Mesenchymal stem cell (in vitro differentiated cells and primary cell): ENCODE data around the gene STK4.
"Not testable (repeated sequence)": the region's sequence is repeated elsewhere in the genome, so short reads cannot be mapped to it uniquely, and the experiment has no call there.

ENCODE experiments used
- DNase-seq: peaks from one replicate; pipeline ENCODE4 v3.0.0-alpha.2; 2013
- H2AFZ ChIP-seq: one replicate; pipeline ENCODE4 v1.6.1; 2013; ENCODE audit warnings: low read depth, mild to moderate bottlenecking, control low read depth, inconsistent platforms, low read length, moderate library complexity
- H2AK5ac ChIP-seq: 2 replicates; pipeline ENCODE4 v1.6.1; 2013; ENCODE audit warnings: low read length, moderate library complexity, mild to moderate bottlenecking, inconsistent platforms; ENCODE audit not compliant: severe bottlenecking
- H2BK120ac ChIP-seq: one replicate; pipeline ENCODE4 v1.6.1; 2013; ENCODE audit warnings: low read depth, mild to moderate bottlenecking, inconsistent platforms, low read length, moderate library complexity
- H2BK12ac ChIP-seq, 2 experiments: one replicate each; pipeline ENCODE4 v1.6.1; 2013; ENCODE audit warnings: inconsistent platforms in 2 of 2, low read length in 2 of 2, mild to moderate bottlenecking in 2 of 2, moderate library complexity in 2 of 2, control low read depth in 1 of 2
- H2BK15ac ChIP-seq: one replicate; pipeline ENCODE4 v1.6.1; 2013; ENCODE audit warnings: mild to moderate bottlenecking, low read depth, inconsistent platforms; ENCODE audit not compliant: poor library complexity, severe bottlenecking
- H2BK5ac ChIP-seq: 2 replicates; pipeline ENCODE4 v1.6.1; 2013; ENCODE audit warnings: low read depth, mild to moderate bottlenecking, low read length, control low read depth, inconsistent platforms; ENCODE audit not compliant: poor library complexity, severe bottlenecking
- H3K14ac ChIP-seq, 2 experiments: one replicate each; pipeline ENCODE4 v1.6.1; 2013; ENCODE audit warnings: inconsistent platforms in 2 of 2, low read length in 2 of 2, control low read depth in 1 of 2, mild to moderate bottlenecking in 1 of 2, moderate library complexity in 1 of 2
- H3K18ac ChIP-seq, 2 experiments: one replicate each; pipeline ENCODE4 v1.6.1; 2013; ENCODE audit warnings: inconsistent platforms in 2 of 2, low read length in 2 of 2, control low read depth in 1 of 2, low read depth in 1 of 2, mild to moderate bottlenecking in 1 of 2
- H3K23ac ChIP-seq, 2 experiments: one replicate each; pipeline ENCODE4 v1.6.1; 2013; ENCODE audit warnings: inconsistent platforms in 2 of 2, low read length in 2 of 2, mild to moderate bottlenecking in 2 of 2, moderate library complexity in 2 of 2, control low read depth in 1 of 2
- H3K27ac ChIP-seq: 2 replicates; pipeline ENCODE4 v1.5.1; 2013; ENCODE audit warnings: mild to moderate bottlenecking, moderate library complexity, low read length, control low read depth, inconsistent platforms; ENCODE audit not compliant: poor library complexity, severe bottlenecking
- H3K27me3 ChIP-seq, 2 experiments: 2 replicates each; pipeline versions ENCODE4 v1.6.1 to v1.7.0; 2013; ENCODE audit warnings: low read length in 2 of 2, mild to moderate bottlenecking in 2 of 2, moderate library complexity in 2 of 2, control low read depth in 1 of 2, inconsistent platforms in 1 of 2; ENCODE audit not compliant: control insufficient read depth in 1 of 2, insufficient read depth in 1 of 2
- H3K36me3 ChIP-seq, 2 experiments: 2 replicates each; pipeline versions ENCODE4 v1.6.1 to v1.7.0; 2013; ENCODE audit warnings: low read length in 2 of 2, control low read depth in 1 of 2, inconsistent platforms in 1 of 2, low read depth in 1 of 2, mild to moderate bottlenecking in 1 of 2; ENCODE audit not compliant: insufficient read depth in 2 of 2, control insufficient read depth in 1 of 2
- H3K4ac ChIP-seq, 2 experiments: one replicate each; pipeline ENCODE4 v1.6.1; 2013; ENCODE audit warnings: inconsistent platforms in 2 of 2, low read length in 2 of 2, mild to moderate bottlenecking in 2 of 2, moderate library complexity in 2 of 2, control low read depth in 1 of 2, low read depth in 1 of 2
- H3K4me1 ChIP-seq: 2 replicates; pipeline ENCODE4 v1.6.1; 2013; ENCODE audit warnings: low read depth, low read length, control low read depth; ENCODE audit not compliant: control insufficient read depth, insufficient read depth
- H3K4me2 ChIP-seq: 2 replicates; pipeline ENCODE4 v1.6.1; 2013; ENCODE audit warnings: low read length, mild to moderate bottlenecking, inconsistent platforms; ENCODE audit not compliant: poor library complexity, severe bottlenecking
- H3K4me3 ChIP-seq, 2 experiments: 2 replicates each; pipeline versions ENCODE4 v1.5.1 to v1.7.0; 2013; ENCODE audit warnings: low read length in 2 of 2, mild to moderate bottlenecking in 2 of 2, control low read depth in 1 of 2, low read depth in 1 of 2; ENCODE audit not compliant: insufficient read depth in 1 of 2
- H3K79me1 ChIP-seq: replicated peaks from 2 replicates; pipeline ENCODE4 v1.6.1; 2013; ENCODE audit warnings: mild to moderate bottlenecking, control low read depth, low read length, inconsistent platforms; ENCODE audit not compliant: poor library complexity, severe bottlenecking
- H3K9ac ChIP-seq: 2 replicates; pipeline ENCODE4 v1.7.0; 2013; ENCODE audit warnings: mild to moderate bottlenecking, low read length, moderate library complexity
- H3K9me3 ChIP-seq: 2 replicates; pipeline ENCODE4 v1.7.0; 2013; ENCODE audit warnings: mild to moderate bottlenecking, low read length; ENCODE audit not compliant: control insufficient read depth
- H4K8ac ChIP-seq: one replicate; pipeline ENCODE4 v1.6.1; 2013; ENCODE audit warnings: inconsistent platforms, mild to moderate bottlenecking, low read length, moderate library complexity
- H4K91ac ChIP-seq: one replicate; pipeline ENCODE4 v1.6.1; 2013; ENCODE audit warnings: mild to moderate bottlenecking, low read length, inconsistent platforms
- WGBS: methylation state at CpG from one replicate; pipeline ENCODE4 v1.1.7; 2013; ENCODE audit warnings: mixed read lengths; 5-methylcytosine and 5-hydroxymethylcytosine counted together

The STK4 gene

GRCh38 chr20:45063107-45063506 lies 96.8 kb downstream of the STK4 start:
- 84% methylated on average over 2 of the region's 2 CpGs for WGBS
- H2BK12ac ChIP-seq, H3K4me1 ChIP-seq, H2AK5ac ChIP-seq, H2BK120ac ChIP-seq, H3K27me3 ChIP-seq, H3K79me1 ChIP-seq, H4K91ac ChIP-seq, H3K9ac ChIP-seq, H2BK5ac ChIP-seq, H3K9me3 ChIP-seq, H3K14ac ChIP-seq, H3K4me2 ChIP-seq, DNase-seq, H3K36me3 ChIP-seq, H3K23ac ChIP-seq, H2BK15ac ChIP-seq, H3K4me3 ChIP-seq, H3K18ac ChIP-seq, H3K4ac ChIP-seq, H3K27ac ChIP-seq, H2AFZ ChIP-seq, H4K8ac ChIP-seq: not testable (repeated sequence)

GRCh38 chr20:45064812-45065211 lies 98.5 kb downstream of the STK4 start:
- Histone ChIP-seq H3K4ac (no peak overlapping the region), H3K4me1 (peaks cover 1% of the 10 kb centered on the region), H2BK5ac (no peak overlapping the region), H2AK5ac (no peak overlapping the region), H3K36me3 (peaks cover 2 to 6% of the 10 kb centered on the region in 2 experiments), H3K27me3 (no peaks in the 10 kb centered on the region), H2BK15ac (no peak overlapping the region), H3K4me2 (no peak overlapping the region), H3K9me3 (no peaks in the 10 kb centered on the region), H2BK12ac (no peak overlapping the region), H3K14ac (no peak overlapping the region), H2BK120ac (no peak overlapping the region), H4K91ac (no peak overlapping the region), H3K18ac (no peak overlapping the region), H3K9ac (no peak overlapping the region), H2AFZ (no peak overlapping the region), H3K23ac (no peak overlapping the region), H4K8ac (no peak overlapping the region), H3K27ac (no peak overlapping the region), H3K4me3 (no peak overlapping the region), H3K79me1 (peaks cover 10% of the 10 kb centered on the region)
- no peak for DNase-seq

DNA sequence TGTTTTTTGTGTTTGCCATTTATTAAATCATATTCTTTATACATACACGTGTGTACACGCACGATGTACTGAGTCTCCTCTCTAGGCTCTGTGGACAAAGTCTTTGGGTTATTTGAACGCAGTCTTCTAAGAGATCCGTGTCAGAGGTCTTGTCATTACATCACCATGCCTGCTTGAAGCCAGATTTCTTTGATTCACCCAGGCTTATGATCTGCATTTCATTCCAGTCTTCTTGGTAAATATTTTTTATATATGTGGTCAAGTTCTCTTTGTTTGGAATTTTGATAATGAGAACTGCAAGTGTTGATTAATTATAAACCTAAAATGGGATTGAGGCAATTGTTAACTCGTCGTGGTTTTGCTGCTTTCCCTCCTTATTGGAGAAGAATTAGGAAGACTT lies 100.1 kb downstream of the STK4 start:
- peaks cover 21% of the 10 kb centered on the region for H3K79me1 ChIP-seq
- peaks cover 2 to 6% of the 10 kb centered on the region in 2 experiments for H3K36me3 ChIP-seq
- H3K14ac ChIP-seq, result no peak overlapping the region
- no peak overlapping the region for H3K4ac ChIP-seq
- no peak overlapping the region for H3K4me2 ChIP-seq
- H3K9ac ChIP-seq, result no peak overlapping the region
- H3K27me3 ChIP-seq, result no peaks in the 10 kb centered on the region
- no peak overlapping the region for H3K18ac ChIP-seq
- no peak overlapping the region for H3K4me3 ChIP-seq
- no peak overlapping the region for H4K8ac ChIP-seq
- peaks cover 1% of the 10 kb centered on the region for H3K4me1 ChIP-seq
- H2BK12ac ChIP-seq, result no peak overlapping the region
- H2BK120ac ChIP-seq, result no peak overlapping the region
- H2AK5ac ChIP-seq, result no peak overlapping the region
- no peak overlapping the region for H3K23ac ChIP-seq
- WGBS, result 91% methylated on average over 7 of the region's 7 CpGs
- no peak overlapping the region for H2BK15ac ChIP-seq
- no peak overlapping the region for H3K27ac ChIP-seq
- no peak overlapping the region for H2BK5ac ChIP-seq
- DNase-seq, result peak; percentile 14
- H3K9me3 ChIP-seq, result no peaks in the 10 kb centered on the region
- no peak overlapping the region for H2AFZ ChIP-seq
- no peak overlapping the region for H4K91ac ChIP-seq

GRCh38 chr20:45067087-45067486 lies 100.8 kb downstream of the STK4 start:
- no peak overlapping the region for H3K18ac ChIP-seq
- 94% methylated on average over 3 of the region's 4 CpGs for WGBS
- H3K27me3 ChIP-seq, result no peaks in the 10 kb centered on the region
- H3K9ac ChIP-seq, result no peak overlapping the region
- H2AFZ ChIP-seq, result no peak overlapping the region
- H2BK15ac ChIP-seq, result no peak overlapping the region
- H3K9me3 ChIP-seq, result no peaks in the 10 kb centered on the region
- no peak overlapping the region for H3K14ac ChIP-seq
- H4K91ac ChIP-seq, result no peak overlapping the region
- peaks cover 2 to 6% of the 10 kb centered on the region in 2 experiments for H3K36me3 ChIP-seq
- H3K79me1 ChIP-seq, result peaks cover 26% of the 10 kb centered on the region
- H3K27ac ChIP-seq, result no peak overlapping the region
- no peak overlapping the region for H4K8ac ChIP-seq
- no peak overlapping the region for H2BK12ac ChIP-seq
- no peak overlapping the region for H2AK5ac ChIP-seq
- H3K4me1 ChIP-seq, result no peaks in the 10 kb centered on the region
- no peak overlapping the region for H3K4me2 ChIP-seq
- H3K4ac ChIP-seq, result no peak overlapping the region
- H3K4me3 ChIP-seq, result no peak overlapping the region
- H3K23ac ChIP-seq, result no peak overlapping the region
- no peak overlapping the region for H2BK5ac ChIP-seq
- no peak overlapping the region for H2BK120ac ChIP-seq
- no peak for DNase-seq
